Measurements from ENCODE around the gene ATAT1.

Gene ATAT1

DNA sequence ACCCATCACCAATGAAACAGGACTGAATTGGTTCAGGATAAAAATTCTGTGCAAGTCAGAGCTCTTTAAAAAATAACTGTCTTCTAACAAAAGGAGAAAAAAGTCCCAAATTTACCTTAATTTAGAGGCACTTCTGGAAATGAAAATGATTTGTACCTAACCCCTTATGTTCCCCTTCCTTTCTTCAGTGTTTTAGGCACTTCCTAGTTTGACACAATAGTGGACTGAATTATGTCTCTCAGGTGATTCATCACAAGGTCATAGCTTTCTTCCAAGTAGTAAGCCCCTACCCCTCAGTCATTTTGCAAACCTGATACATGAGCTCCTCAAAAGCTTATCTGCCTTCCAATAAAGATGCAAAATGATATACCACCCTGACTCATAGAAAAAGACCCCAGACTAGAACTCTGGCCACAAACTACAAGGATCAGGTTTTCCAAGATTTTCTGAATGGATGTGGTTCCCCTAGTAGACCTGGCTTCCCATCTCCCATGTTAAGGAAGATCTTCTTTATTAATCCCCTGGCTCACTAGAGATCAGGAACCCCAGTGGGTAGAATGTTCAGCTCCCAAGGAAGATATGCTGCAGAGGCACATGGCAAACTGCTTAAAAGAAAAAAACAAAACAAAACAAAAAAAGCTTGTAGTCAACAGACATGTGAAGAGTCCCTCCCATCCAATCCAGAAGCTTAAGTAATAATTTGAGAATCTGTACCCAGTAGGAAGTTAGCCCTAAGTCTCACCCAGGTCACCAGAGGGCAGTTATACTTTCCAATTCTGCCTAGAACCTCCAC lies 13.2 kb upstream of the ATAT1 start:
- no peak for DNase-seq (ENCODE audit: low read depth, low spot score)
- Histone ChIP-seq H3K4me3 (ENCODE audit: low read length) (no peak overlapping the region), H3K36me3 (ENCODE audit: control insufficient read depth, insufficient read depth, low read length) (peaks cover 22% of the 10 kb centered on the region; the same call in 1 of the 2 replicates), H3K4me1 (ENCODE audit: control insufficient read depth, insufficient read depth, low read length) (no peaks in the 10 kb centered on the region; the same call in 1 of the 2 replicates), H3K9me3 (ENCODE audit: control insufficient read depth, insufficient read depth, low read length) (no peaks in the 10 kb centered on the region), H3K27ac (ENCODE audit: low read length) (no peak overlapping the region), H3K27me3 (ENCODE audit: control insufficient read depth, insufficient read depth, low read length) (no peaks in the 10 kb centered on the region)

DNA sequence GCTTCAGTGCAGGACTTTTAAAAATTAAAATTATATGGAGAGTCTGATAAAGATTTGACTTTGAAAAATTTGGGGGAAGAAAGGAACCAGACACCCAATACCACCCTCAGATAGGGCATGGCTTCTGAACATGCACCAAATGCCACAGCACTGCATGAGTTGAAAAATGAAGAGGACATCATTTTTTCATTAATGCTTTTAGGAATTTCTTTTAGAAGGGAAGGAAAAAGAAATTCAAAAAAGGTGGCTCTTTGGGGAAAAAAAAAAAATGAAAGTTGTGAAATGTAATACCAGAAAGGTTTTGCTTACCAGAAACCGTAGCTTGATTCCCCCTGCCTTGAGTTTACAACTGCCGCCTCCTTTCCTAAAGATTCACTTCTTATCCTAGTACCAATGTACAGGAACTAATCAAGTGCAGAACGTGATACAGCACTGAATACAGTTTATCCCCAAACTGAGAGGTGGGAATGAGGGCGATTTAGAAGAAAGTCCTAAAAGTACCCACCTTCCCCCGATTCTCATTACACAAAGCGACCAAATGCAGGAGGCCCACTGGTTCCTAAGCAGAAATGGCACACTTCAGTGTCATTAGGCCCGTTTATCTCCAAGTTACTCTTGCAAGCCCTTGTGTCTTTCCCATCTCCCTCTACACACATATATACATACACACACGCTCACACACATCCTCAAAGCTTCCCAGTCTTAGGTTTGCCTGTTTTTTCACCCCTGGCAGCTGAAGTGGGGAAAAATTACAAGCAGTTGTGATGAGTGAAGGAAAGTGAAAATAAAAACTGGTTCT lies 12.4 kb upstream of the ATAT1 start:
- Histone ChIP-seq H3K4me1 (ENCODE audit: control insufficient read depth, insufficient read depth, low read length) (no peaks in the 10 kb centered on the region; the same call in 1 of the 2 replicates), H3K36me3 (ENCODE audit: control insufficient read depth, insufficient read depth, low read length) (peaks cover 14% of the 10 kb centered on the region; the same call in 1 of the 2 replicates)
- no CpG with 5 or more reads among the region's 8 CpGs for WGBS (ENCODE audit: insufficient coverage, insufficient read length)

DNA sequence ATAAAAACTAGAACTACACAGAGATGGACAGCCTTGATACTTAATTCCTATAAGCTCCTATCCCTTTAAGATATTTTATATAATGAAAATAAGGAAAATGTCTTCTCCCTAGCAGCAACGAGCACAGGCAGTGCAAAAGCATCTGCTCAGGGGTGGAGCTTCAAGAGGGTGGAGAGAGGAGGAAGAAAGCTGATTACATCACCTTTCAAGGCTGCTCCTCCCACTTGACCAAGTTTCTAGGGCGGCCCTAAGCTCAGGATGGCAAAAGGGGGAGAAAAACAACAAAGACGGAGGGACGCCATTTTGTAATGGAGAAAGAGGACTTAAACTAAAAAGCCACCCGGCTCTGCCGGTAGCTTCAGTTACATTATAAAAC lies 11.8 kb upstream of the ATAT1 start:
- peak; percentile 94 for DNase-seq (ENCODE audit: low read depth, low spot score)
- Histone ChIP-seq H3K27ac (ENCODE audit: low read length) (no peak overlapping the region), H3K4me3 (ENCODE audit: low read length) (no peak overlapping the region; the same call in 1 of the 2 replicates), H3K27me3 (ENCODE audit: control insufficient read depth, insufficient read depth, low read length) (no peaks in the 10 kb centered on the region), H3K4me1 (ENCODE audit: control insufficient read depth, insufficient read depth, low read length) (no peaks in the 10 kb centered on the region; the same call in 1 of the 2 replicates), H3K9me3 (ENCODE audit: control insufficient read depth, insufficient read depth, low read length) (no peaks in the 10 kb centered on the region), H3K36me3 (ENCODE audit: control insufficient read depth, insufficient read depth, low read length) (peaks cover 14% of the 10 kb centered on the region; the same call in 1 of the 2 replicates)
- WGBS (ENCODE audit: insufficient coverage, insufficient read length) = no CpG with 5 or more reads among the region's 6 CpGs

More for the DNA sequence above, 12.4 kb upstream of the ATAT1 start:
- H3K27me3 ChIP-seq (ENCODE audit: control insufficient read depth, insufficient read depth, low read length) = no peaks in the 10 kb centered on the region
- H3K9me3 ChIP-seq (ENCODE audit: control insufficient read depth, insufficient read depth, low read length) = no peaks in the 10 kb centered on the region
- DNase-seq (ENCODE audit: low read depth, low spot score) = no peak
- no peak overlapping the region for H3K27ac ChIP-seq (ENCODE audit: low read length)
- no peak overlapping the region; the same call in 1 of the 2 replicates for H3K4me3 ChIP-seq (ENCODE audit: low read length)

DNA sequence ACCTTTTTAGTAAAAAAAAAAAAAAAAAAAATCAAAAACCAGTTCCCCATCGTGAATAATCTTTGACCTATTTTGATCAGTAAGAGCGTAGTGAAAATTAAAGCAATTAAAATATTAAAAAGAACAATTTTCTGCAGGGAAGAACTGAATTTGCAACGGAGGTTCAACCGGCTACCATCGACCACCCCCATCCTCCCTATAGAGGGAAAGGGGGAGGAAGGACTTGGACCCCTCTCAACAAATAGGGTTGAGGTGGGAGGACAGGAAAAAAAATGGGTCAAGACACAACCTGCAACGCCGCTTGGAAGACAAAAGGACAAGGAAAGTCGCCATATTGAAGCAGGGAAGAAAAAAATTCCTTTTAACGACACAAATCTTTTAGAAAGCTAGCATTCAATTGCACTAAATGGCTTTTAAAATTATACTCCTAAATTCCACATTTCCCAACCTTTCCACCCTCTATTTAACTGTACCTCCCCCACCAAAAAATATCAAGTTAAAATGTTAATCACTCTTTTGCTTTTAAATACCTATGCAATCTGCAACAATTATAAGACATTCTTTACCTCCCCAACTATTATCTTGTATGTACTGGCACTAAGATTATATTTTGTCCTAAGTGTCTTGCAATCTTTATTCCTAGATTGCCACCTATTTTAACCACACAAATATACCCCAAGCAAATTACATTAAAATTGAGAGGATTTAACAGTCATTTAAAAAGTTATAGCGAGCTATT lies 11.3 kb upstream of the ATAT1 start:
- Histone ChIP-seq H3K36me3 (ENCODE audit: control insufficient read depth, insufficient read depth, low read length) (peaks cover 12% of the 10 kb centered on the region; the same call in 1 of the 2 replicates), H3K27ac (ENCODE audit: low read length) (no peak overlapping the region), H3K4me3 (ENCODE audit: low read length) (peak overlapping the region; percentile 81; the same call in 1 of the 2 replicates), H3K9me3 (ENCODE audit: control insufficient read depth, insufficient read depth, low read length) (no peaks in the 10 kb centered on the region), H3K27me3 (ENCODE audit: control insufficient read depth, insufficient read depth, low read length) (no peaks in the 10 kb centered on the region), H3K4me1 (ENCODE audit: control insufficient read depth, insufficient read depth, low read length) (no peaks in the 10 kb centered on the region; the same call in 1 of the 2 replicates)
- no CpG with 5 or more reads among the region's 10 CpGs for WGBS (ENCODE audit: insufficient coverage, insufficient read length)
- DNase-seq (ENCODE audit: low read depth, low spot score) = no peak

DNA sequence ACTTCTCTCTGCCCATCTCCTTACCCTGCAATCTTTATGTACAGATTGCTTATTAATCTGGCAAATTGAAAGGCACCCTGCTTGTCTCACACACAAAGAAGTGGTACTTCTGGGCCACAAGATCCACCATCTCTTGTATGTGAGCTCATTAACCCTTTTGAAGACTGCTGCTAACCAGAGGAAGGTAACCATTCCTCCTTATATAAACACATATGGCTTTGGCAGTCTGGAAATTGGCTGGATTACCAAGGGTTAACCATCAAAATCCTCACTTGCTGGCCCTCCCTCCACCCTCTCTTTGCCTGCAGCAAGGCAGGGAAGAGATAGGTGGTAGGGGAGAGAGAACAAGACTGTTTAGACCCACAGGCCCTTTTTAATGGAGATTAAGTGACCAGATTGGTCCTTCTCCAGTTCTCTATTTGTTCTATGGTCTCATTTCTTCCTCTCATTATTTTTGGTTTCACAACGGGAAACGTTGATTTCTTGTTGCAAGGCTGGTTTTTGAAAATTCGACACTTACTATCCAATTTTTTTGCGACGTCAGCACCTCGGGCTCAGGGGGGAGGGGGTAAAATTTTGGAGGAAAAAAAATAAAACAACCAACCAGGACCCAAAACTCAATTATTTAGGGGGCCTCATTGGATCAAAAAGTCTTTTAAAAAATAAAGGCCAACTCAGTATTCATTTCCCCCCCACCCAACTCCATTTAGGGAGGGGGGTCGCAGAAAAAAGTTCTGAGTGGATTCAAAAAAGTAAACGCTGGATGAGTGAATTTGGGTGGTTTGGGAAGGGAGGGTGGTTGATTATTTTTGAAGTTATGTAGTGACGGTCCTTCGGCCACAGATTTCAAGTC lies 10.5 kb upstream of the ATAT1 start:
- DNase-seq (ENCODE audit: low read depth, low spot score) = no peak
- H3K4me3 ChIP-seq (ENCODE audit: low read length) = peak overlapping the region; percentile 81
- H3K27me3 ChIP-seq (ENCODE audit: control insufficient read depth, insufficient read depth, low read length) = no peaks in the 10 kb centered on the region
- H3K36me3 ChIP-seq (ENCODE audit: control insufficient read depth, insufficient read depth, low read length) = peaks cover 12% of the 10 kb centered on the region; the same call in 1 of the 2 replicates
- H3K9me3 ChIP-seq (ENCODE audit: control insufficient read depth, insufficient read depth, low read length) = no peaks in the 10 kb centered on the region
- H3K4me1 ChIP-seq (ENCODE audit: control insufficient read depth, insufficient read depth, low read length) = no peaks in the 10 kb centered on the region; the same call in 1 of the 2 replicates
- peak overlapping the region; percentile 1 for H3K27ac ChIP-seq (ENCODE audit: low read length)
- 100% methylated on average over 2 of the region's 10 CpGs for WGBS (ENCODE audit: insufficient coverage, insufficient read length)

DNA sequence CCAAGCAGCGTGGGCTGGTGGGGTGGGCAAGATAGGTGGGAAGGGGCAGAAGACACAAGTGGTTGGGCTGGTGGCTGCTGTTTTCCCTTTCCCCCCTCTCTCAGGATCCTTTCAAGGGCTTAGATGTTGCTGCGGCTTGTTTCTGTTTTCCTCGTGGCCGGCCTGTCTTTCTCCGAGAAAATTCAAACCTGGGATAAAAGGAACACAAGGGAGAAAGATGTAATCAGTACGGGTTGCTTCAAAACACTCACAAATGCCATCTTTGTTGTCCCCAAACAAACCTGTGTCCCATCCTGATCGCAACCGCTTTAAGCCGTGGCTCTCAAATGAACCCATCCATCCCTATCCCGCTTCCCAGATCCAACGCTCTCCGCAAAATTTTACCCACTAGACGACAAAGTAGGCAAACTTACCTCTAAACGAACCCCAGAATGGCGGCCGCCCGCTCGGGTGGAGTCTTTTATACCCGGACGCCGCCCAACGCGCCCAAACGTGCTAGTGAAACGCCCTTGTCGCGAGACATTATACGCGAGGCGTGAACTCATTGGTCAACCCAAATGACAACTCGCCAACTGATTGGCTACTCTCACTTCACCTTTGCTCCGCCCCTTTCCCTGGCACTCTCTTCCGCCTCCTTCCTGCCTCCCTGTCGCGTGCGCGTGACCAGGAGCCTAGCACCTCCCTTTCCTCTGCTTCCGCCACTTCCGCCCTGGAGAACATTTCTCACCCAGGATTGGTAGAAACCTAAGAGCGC lies 9.7 kb upstream of the ATAT1 start, which contains the start of gene PPP1R10:
Gene PPP1R10, minus strand, starts transcription at position 433 of the 754 bp plus-strand sequence. CDS start 7,299 bp downstream, outside the sequence.
- peaks cover 12% of the 10 kb centered on the region; the same call in 1 of the 2 replicates for H3K36me3 ChIP-seq (ENCODE audit: control insufficient read depth, insufficient read depth, low read length)
- peak; percentile 100 for DNase-seq (ENCODE audit: low read depth, low spot score)
- WGBS (ENCODE audit: insufficient coverage, insufficient read length) = no CpG with 5 or more reads among the region's 40 CpGs

DNA sequence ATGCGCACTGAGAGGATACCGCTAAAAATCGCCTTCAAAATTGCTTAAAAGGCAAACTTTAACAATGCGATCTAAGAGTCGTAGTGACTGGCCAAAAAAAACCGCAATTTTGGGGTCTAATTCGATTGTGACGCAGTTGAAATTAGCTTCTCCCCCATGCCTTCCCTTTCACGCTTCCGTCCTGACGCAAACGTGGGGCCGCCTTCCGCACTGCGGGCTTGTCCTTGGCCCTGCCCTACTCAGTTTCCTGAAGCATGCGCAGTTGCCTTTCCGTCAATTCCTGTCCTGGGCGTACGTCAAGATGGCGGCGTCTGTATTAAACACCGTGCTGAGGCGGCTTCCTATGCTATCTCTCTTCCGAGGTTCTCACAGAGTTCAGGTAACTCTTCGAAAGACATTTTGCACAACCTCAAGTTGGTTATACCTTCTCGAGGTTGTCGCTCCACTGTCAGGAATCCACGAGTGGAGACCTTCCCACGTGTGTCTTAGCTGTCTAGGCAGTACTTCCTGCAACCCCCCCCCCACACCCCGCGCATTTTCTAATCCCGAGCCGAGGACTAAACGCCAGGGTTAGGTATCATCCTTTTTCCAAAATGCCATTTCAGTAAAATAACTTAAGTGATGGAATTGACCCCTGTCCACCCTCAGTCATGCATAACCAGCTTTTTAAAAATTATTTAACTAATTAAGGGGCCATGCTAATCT lies 9.0 kb upstream of the ATAT1 start, which contains the start of gene MRPS18B:
Gene MRPS18B, plus strand, starts transcription at position 276 of the 705 bp plus-strand sequence. Its CDS starts 26 bp downstream, at position 302.
- H3K27me3 ChIP-seq (ENCODE audit: control insufficient read depth, insufficient read depth, low read length) = no peaks in the 10 kb centered on the region
- peak within 1 kb of the TSS; percentile 81 for H3K4me3 ChIP-seq (ENCODE audit: low read length)
- H3K4me1 ChIP-seq (ENCODE audit: control insufficient read depth, insufficient read depth, low read length) = no peaks in the 10 kb centered on the region; the same call in 1 of the 2 replicates
- peak; percentile 94 for DNase-seq (ENCODE audit: low read depth, low spot score)
- H3K27ac ChIP-seq (ENCODE audit: low read length) = peak within 1 kb of the TSS; percentile 1
- WGBS (ENCODE audit: insufficient coverage, insufficient read length) = no CpG with 5 or more reads among the region's 34 CpGs
- H3K36me3 ChIP-seq (ENCODE audit: control insufficient read depth, insufficient read depth, low read length) = peaks cover 15% of the 10 kb centered on the region; the same call in 1 of the 2 replicates
- H3K9me3 ChIP-seq (ENCODE audit: control insufficient read depth, insufficient read depth, low read length) = no peaks in the 10 kb centered on the region

More for the DNA sequence above, 9.7 kb upstream of the ATAT1 start, which contains the start of gene PPP1R10:
- peak within 1 kb of the TSS; percentile 1 for H3K27ac ChIP-seq (ENCODE audit: low read length)
- no peaks in the 10 kb centered on the region; the same call in 1 of the 2 replicates for H3K4me1 ChIP-seq (ENCODE audit: control insufficient read depth, insufficient read depth, low read length)
- no peaks in the 10 kb centered on the region for H3K27me3 ChIP-seq (ENCODE audit: control insufficient read depth, insufficient read depth, low read length)
- no peaks in the 10 kb centered on the region for H3K9me3 ChIP-seq (ENCODE audit: control insufficient read depth, insufficient read depth, low read length)
- H3K4me3 ChIP-seq (ENCODE audit: low read length) = peak within 1 kb of the TSS; percentile 81

DNA sequence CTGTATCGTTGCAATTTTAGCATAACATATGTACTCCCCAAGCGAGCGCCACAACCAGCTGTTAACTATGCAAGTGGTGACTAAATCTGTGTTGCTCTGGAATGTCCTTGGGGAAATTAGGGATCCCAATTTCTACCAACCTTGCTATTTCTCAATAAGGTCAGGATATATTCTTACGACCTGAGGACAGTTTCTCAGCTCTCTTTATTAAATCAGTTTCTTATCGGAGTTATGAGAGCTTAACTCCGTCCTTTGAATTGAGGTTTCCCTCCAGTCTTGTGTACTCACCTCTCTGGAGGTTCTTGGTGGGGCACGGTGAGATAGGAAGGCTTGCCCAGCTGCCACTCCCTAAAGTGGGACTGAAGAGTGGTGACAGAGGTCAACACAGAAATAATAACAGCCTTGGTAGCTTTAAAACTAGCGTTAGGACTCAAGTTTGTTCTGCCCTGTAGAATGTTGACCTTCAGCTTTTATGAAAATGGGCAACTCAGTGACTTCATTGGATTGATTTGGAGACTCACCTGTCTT lies 8.3 kb upstream of the ATAT1 start:
- Histone ChIP-seq H3K4me1 (ENCODE audit: control insufficient read depth, insufficient read depth, low read length) (no peaks in the 10 kb centered on the region), H3K9me3 (ENCODE audit: control insufficient read depth, insufficient read depth, low read length) (no peaks in the 10 kb centered on the region), H3K36me3 (ENCODE audit: control insufficient read depth, insufficient read depth, low read length) (peaks cover 15% of the 10 kb centered on the region; the same call in 1 of the 2 replicates), H3K27me3 (ENCODE audit: control insufficient read depth, insufficient read depth, low read length) (no peaks in the 10 kb centered on the region), H3K27ac (ENCODE audit: low read length) (no peak overlapping the region), H3K4me3 (ENCODE audit: low read length) (peak overlapping the region; percentile 79; the same call in 1 of the 2 replicates)
- no CpG with 5 or more reads among the region's 8 CpGs for whole genome bisulfite sequencing (ENCODE audit: insufficient coverage, insufficient read length)
- DNase-seq (ENCODE audit: low read depth, low spot score) = no peak

Measured in iPS DF 6.9 (cell line).